Chondrocyte (in vitro differentiated cells): ENCODE measurements around the gene SPEG. TPM values are rescaled to one million over a fixed set of nuclear protein-coding genes. Genes with fewer than 3 reads are reported as not detected.
A peak's percentile ranks its signal among the peaks of the same experiment; 100 is the strongest.

Source experiments
- DNase-seq: peaks from one replicate; pipeline ENCODE4 v3.0.0; 2021; ENCODE audit warnings: mixed read lengths, low spot score
- H3K27ac Mint-ChIP-seq: one replicate; pipeline ENCODE4 v1.8.0; 2021; ENCODE audit warnings: mild to moderate bottlenecking, moderate library complexity, mixed read lengths; ENCODE audit not compliant: unreplicated experiment
- H3K27me3 Mint-ChIP-seq: 2 replicates; pipeline ENCODE4 v1.8.0; 2021; ENCODE audit warnings: low read depth, mixed read lengths
- H3K36me3 Mint-ChIP-seq: 2 replicates; pipeline ENCODE4 v1.8.0; 2021; ENCODE audit warnings: low read depth, mixed read lengths
- H3K4me1 Mint-ChIP-seq: 2 replicates; pipeline ENCODE4 v1.8.0; 2021; ENCODE audit warnings: low read depth, mild to moderate bottlenecking, mixed read lengths
- H3K4me3 Mint-ChIP-seq: one replicate; pipeline ENCODE4 v1.8.0; 2021; ENCODE audit warnings: mild to moderate bottlenecking, moderate library complexity, mixed read lengths; ENCODE audit not compliant: unreplicated experiment
- H3K9me3 Mint-ChIP-seq: 2 replicates; pipeline ENCODE4 v1.8.0; 2021; ENCODE audit warnings: low read depth, mixed read lengths
- CTCF ChIP-seq: fragments of 200-600 bp; sonication (generic); IDR thresholded peaks from 2 replicates; pipeline ENCODE4 v1.5.0; 2021; ENCODE audit warnings: antibody characterized with exemption, mild to moderate bottlenecking, moderate library complexity
- total RNA-seq: library from RNA; stranded (reverse); gene quantifications from 3 replicates; pipeline ENCODE4 v1.2.1, GENCODE V29; 2021

The SPEG gene
- total RNA-seq, 1 donor from 2014 or later: 94.9 TPM

GRCh38 chr2:219460424-219460926 lies 25.8 kb downstream of the SPEG start:
- peak; percentile 97 for DNase-seq
- Mint-ChIP-seq H3K4me1 (peaks cover 38% of the 10 kb centered on the region), H3K36me3 (peaks cover 20% of the 10 kb centered on the region), H3K9me3 (no peaks in the 10 kb centered on the region), H3K27ac (peak overlapping the region; percentile 91), H3K4me3 (peak overlapping the region; percentile 57), H3K27me3 (no peaks in the 10 kb centered on the region)
- TF ChIP-seq CTCF: no peak

GRCh38 chr2:219461047-219461514 lies 26.4 kb downstream of the SPEG start:
- H3K27me3 Mint-ChIP-seq: no peaks in the 10 kb centered on the region
- peak; percentile 84 for DNase-seq
- peaks cover 17% of the 10 kb centered on the region for H3K36me3 Mint-ChIP-seq
- H3K4me1 Mint-ChIP-seq: peaks cover 38% of the 10 kb centered on the region
- no peak for TF ChIP-seq CTCF
- H3K9me3 Mint-ChIP-seq: no peaks in the 10 kb centered on the region
- peak overlapping the region; percentile 2 for H3K4me3 Mint-ChIP-seq
- peak overlapping the region; percentile 91 for H3K27ac Mint-ChIP-seq

DNA sequence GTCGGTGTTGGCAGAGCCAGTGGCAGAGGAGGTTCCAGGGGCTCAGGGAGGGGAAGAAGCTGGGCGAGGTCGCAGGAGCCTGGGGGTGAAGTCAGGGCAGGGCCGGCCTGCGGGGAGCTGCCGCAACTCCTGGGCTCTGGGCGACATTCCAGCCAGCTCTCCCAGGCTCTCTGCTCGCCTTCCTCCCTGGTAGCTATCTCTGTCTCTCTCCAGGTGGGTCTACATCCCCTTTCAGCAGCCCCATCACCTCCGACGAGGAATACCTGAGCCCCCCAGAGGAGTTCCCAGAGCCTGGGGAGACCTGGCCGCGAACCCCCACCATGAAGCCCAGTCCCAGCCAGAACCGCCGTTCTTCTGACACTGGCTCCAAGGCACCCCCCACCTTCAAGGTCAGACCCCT lies 27.0 kb downstream of the SPEG start:
- peak; percentile 83 for DNase-seq
- Mint-ChIP-seq H3K27me3 (no peaks in the 10 kb centered on the region), H3K4me3 (no peak overlapping the region), H3K36me3 (peaks cover 13% of the 10 kb centered on the region), H3K4me1 (peaks cover 38% of the 10 kb centered on the region), H3K9me3 (no peaks in the 10 kb centered on the region), H3K27ac (peak overlapping the region; percentile 91)
- no peak for TF ChIP-seq CTCF

- no peaks in the 10 kb centered on the region for H3K27me3 Mint-ChIP-seq
- no peak for TF ChIP-seq CTCF
- H3K4me3 Mint-ChIP-seq: no peak overlapping the region
- H3K4me1 Mint-ChIP-seq: peaks cover 38% of the 10 kb centered on the region
- peak; percentile 61 for DNase-seq
- H3K9me3 Mint-ChIP-seq: no peaks in the 10 kb centered on the region
- H3K36me3 Mint-ChIP-seq: peaks cover 17% of the 10 kb centered on the region
- H3K27ac Mint-ChIP-seq: no peak overlapping the region
These were observed 27.7 kb downstream of the SPEG start for GRCh38 chr2:219462349-219462748.

DNA sequence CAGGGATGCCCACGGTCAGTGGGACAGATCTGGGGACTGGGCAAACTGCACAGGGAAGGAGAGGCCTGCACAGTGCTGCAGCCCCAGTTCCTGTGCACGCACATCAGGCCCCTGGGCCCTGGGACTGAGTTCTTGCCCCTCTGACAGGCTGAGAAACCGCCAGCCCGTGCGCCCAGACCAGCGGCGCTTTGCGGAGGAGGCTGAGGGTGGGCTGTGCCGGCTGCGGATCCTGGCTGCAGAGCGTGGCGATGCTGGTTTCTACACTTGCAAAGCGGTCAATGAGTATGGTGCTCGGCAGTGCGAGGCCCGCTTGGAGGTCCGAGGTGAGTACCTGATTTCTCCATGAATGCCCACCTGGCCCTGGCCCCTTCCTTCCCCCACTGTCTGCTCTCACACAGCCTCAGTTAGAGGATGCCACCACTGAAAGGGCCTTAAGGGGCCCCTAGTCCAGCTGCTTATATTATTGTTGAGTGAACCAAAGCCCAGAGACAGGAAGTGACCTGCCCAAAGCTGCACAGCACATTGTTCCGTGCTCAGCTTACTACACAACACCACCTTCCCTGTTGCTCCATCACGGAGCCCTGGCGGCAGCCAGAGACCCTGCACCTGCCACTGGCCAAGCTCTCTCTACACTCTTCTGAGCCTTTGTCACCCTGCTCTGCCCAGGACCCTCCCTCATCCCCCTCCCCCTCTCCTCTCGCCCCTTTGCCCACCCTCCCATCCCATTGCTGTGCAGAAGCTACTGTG lies 29.8 kb downstream of the SPEG start:
- H3K27ac Mint-ChIP-seq: no peak overlapping the region
- H3K36me3 Mint-ChIP-seq: peaks cover 17% of the 10 kb centered on the region
- H3K4me3 Mint-ChIP-seq: no peak overlapping the region
- no peaks in the 10 kb centered on the region for H3K27me3 Mint-ChIP-seq
- TF ChIP-seq CTCF: no peak
- H3K9me3 Mint-ChIP-seq: no peaks in the 10 kb centered on the region
- DNase-seq: no peak
- peaks cover 28% of the 10 kb centered on the region for H3K4me1 Mint-ChIP-seq
